ENCODE data around the gene GBE1. TPM values are rescaled to one million over a fixed set of nuclear protein-coding genes. Genes with fewer than 3 reads are reported as not detected.

The GBE1 gene
- total and polyA plus RNA-seq, 10 of the 15 experiments (the other 5 are each of a cell fraction or from before 2014, with no cell fraction given) = 21.4 to 62.2 (median 41.5) TPM

DNA sequence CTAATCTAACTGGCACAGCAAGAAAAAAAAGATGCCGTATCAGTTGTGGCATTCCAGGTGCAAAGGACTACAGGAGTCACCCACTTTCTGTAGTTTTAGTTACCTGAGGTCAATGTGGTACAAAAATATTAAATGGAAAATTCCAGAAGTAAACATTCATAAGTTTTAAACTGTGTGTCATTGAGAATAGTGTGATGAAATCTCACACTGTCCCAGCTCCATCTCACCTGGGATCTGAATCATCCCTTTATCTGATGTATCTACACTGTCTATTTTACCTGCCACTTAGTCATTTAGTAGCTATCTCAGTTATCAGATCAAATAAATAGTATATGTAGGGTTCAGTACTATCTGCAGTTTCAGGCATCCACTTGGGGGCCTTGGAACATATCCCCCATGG, 26.7 kb downstream of the GBE1 start:
- Histone ChIP-seq H3K4me3 (no peak overlapping the region), H4K20me1 (ENCODE audit: control insufficient read depth, insufficient read depth) (no peaks in the 10 kb centered on the region), H3K9ac (ENCODE audit: control insufficient read depth, insufficient read depth, low read length) (no peak overlapping the region), H3K79me2 (ENCODE audit: control insufficient read depth, insufficient read depth, low read length) (no peaks in the 10 kb centered on the region), H3K9me3 (replicated peaks; ENCODE audit: control insufficient read depth, insufficient read depth, low read length) (no peaks in the 10 kb centered on the region; the same call in 1 of the 3 replicates), H3K27me3 (replicated peaks in 1 of 2; ENCODE audit: control insufficient read depth in 2 of 2, insufficient read depth in 2 of 2, low read length in 1 of 2) (no peaks in the 10 kb centered on the region), H2AFZ (ENCODE audit: control insufficient read depth, low read depth, low read length) (no peak overlapping the region), H3K4me1 (ENCODE audit: control insufficient read depth, insufficient read depth, low read length) (no peaks in the 10 kb centered on the region), H3K4me2 (ENCODE audit: control insufficient read depth, insufficient read depth) (no peak overlapping the region), H3K36me3 (ENCODE audit: control insufficient read depth in 2 of 2, insufficient read depth in 2 of 2, low read length in 1 of 2) (no peaks in the 10 kb centered on the region; a peak in 1 of 4 replicates), H3K27ac (ENCODE audit: control insufficient read depth, insufficient read depth) (no peak overlapping the region)
- TF ChIP-seq RFX5 (IDR thresholded peaks at IDR 0.05; ENCODE audit: low read depth, low read length) (no peak), HDAC2 (IDR thresholded peaks at IDR 0.05) (no peak), JUNB (IDR thresholded peaks at IDR 0.05) (no peak), ZSCAN29 (IDR thresholded peaks at IDR 0.05) (no peak), ZNF274 (IDR thresholded peaks at IDR 0.05; ENCODE audit: insufficient read depth, insufficient read length) (no peak), NRF1 (conservative IDR thresholded peaks at IDR 0.05; ENCODE audit: low read depth, low read length) (no peak), KDM1A (IDR thresholded peaks at IDR 0.05; ENCODE audit: borderline replicate concordance) (no peak), ETV6 (conservative IDR thresholded peaks at IDR 0.05 in 1 of 2, IDR thresholded peaks at IDR 0.05 in 1 of 2; ENCODE audit: borderline replicate concordance in 1 of 2, low read depth in 1 of 2) (no peak), POLR2A (IDR thresholded peaks at IDR 0.05; ENCODE audit: low read depth, low read length) (no peak), CBX5 (IDR thresholded peaks at IDR 0.05; ENCODE audit: low read depth) (no peak)
- RAD21 ChIA-PET (ENCODE audit: unreplicated experiment) = no interaction called here
- WGBS (ENCODE audit: insufficient coverage, insufficient replicate concordance, low lambda C conversion rate, missing lambda C conversion rate) = 94% methylated on average over 1 of the region's 1 CpG
- no peak for ATAC-seq
- DNase-seq (ENCODE audit: low read depth, low spot score) = no peak
- in situ Hi-C loops (cut with MboI) (no loop called here), intact Hi-C loops (cut with micrococcal nuclease; ENCODE audit: unreplicated experiment) (no loop called here)
- POLR2A ChIA-PET = interaction anchor here (0.5 to 1.5 kb wide), 3 partner anchors 10 to 47 kb away, joined by 3 to 5 read pairs (median 3); no protein-coding TSS in a partner anchor
- BruUV-seq (replicated peaks) = no TSS peak
- CTCF ChIA-PET = interaction anchor here (0.6 kb wide), 1 partner anchor 19 kb away, joined by 3 read pairs; no protein-coding TSS in a partner anchor
- no peak for FAIRE-seq
- SMC1A ChIA-PET (ENCODE audit: uncharacterized antibody, unreplicated experiment) = interaction anchor here (0.7 to 3.0 kb wide), 6 partner anchors 9 to 96 kb away, joined by 3 to 8 read pairs (median 4); no protein-coding TSS in a partner anchor

GRCh38 chr3:81732642-81733041, 28.8 kb downstream of the GBE1 start:
- Histone ChIP-seq H3K4me3 (no peak overlapping the region), H3K36me3 (ENCODE audit: control insufficient read depth in 2 of 2, insufficient read depth in 2 of 2, low read length in 1 of 2) (no peaks in the 10 kb centered on the region), H4K20me1 (ENCODE audit: control insufficient read depth, insufficient read depth) (no peaks in the 10 kb centered on the region), H3K4me2 (ENCODE audit: control insufficient read depth, insufficient read depth) (no peak overlapping the region), H3K27me3 (replicated peaks in 1 of 2; ENCODE audit: control insufficient read depth in 2 of 2, insufficient read depth in 2 of 2, low read length in 1 of 2) (no peaks in the 10 kb centered on the region), H3K27ac (ENCODE audit: control insufficient read depth, insufficient read depth) (no peak overlapping the region), H3K9me3 (replicated peaks; ENCODE audit: control insufficient read depth, insufficient read depth, low read length) (no peaks in the 10 kb centered on the region; the same call in 2 of the 3 replicates), H2AFZ (ENCODE audit: control insufficient read depth, low read depth, low read length) (no peak overlapping the region), H3K9ac (ENCODE audit: control insufficient read depth, insufficient read depth, low read length) (no peak overlapping the region), H3K79me2 (ENCODE audit: control insufficient read depth, insufficient read depth, low read length) (no peaks in the 10 kb centered on the region; the same call in 1 of the 2 replicates), H3K4me1 (ENCODE audit: control insufficient read depth, insufficient read depth, low read length) (no peaks in the 10 kb centered on the region)
- ChIA-PET SMC1A (ENCODE audit: uncharacterized antibody, unreplicated experiment) (interaction anchor here (3.0 kb wide), 1 partner anchor 12 kb away, joined by 8 read pairs; no protein-coding TSS in a partner anchor), RAD21 (ENCODE audit: unreplicated experiment) (no interaction called here), CTCF (no interaction called here), POLR2A (no interaction called here)
- DNase-seq (ENCODE audit: low read depth, low spot score) (no peak), ATAC-seq (no peak), FAIRE-seq (no peak)
- BruUV-seq (replicated peaks) = no TSS peak
- intact Hi-C loops (cut with micrococcal nuclease; ENCODE audit: unreplicated experiment) = no loop called here
- TF ChIP-seq CTCF (IDR thresholded peaks at IDR 0.05 in 2 of 3, conservative IDR thresholded peaks at IDR 0.05 in 1 of 3; ENCODE audit: control insufficient read depth in 2 of 3, extremely low read depth in 1 of 3, insufficient read depth in 1 of 3, low read depth in 3 of 3, low read length in 3 of 3) (no peak), NFYA (IDR thresholded peaks at IDR 0.05; ENCODE audit: borderline replicate concordance, low read depth, low read length) (no peak), JUNB (IDR thresholded peaks at IDR 0.05) (no peak), CREM (IDR thresholded peaks at IDR 0.05; ENCODE audit: low read depth) (no peak), SUZ12 (IDR thresholded peaks at IDR 0.05; ENCODE audit: unreplicated experiment) (no peak), NR2C1 (IDR thresholded peaks at IDR 0.05) (no peak)
- in situ Hi-C loops (cut with MboI) = no loop called here
- 75% methylated on average over 4 of the region's 4 CpGs for WGBS (ENCODE audit: insufficient coverage, insufficient replicate concordance, low lambda C conversion rate, missing lambda C conversion rate)
